SK-MEL-5 (cell line): ENCODE measurements around the gene CAV2. TPM values are rescaled to one million over a fixed set of nuclear protein-coding genes. Genes with fewer than 3 reads are reported as not detected.

Experiments
- DNase-seq: peaks from one replicate; pipeline ENCODE4 v3.0.0-alpha.2; 2016; ENCODE audit warnings: low read depth, low spot score
- in situ Hi-C: cut with HindIII; loops from 2 replicates; pipeline ENCODE4 v1.10.0; 2016; ENCODE audit warnings: low sequenced_read_pairs, high pct_unique_total_duplicates, low pct_unique_long_range_greater_than_20kb
- total RNA-seq: library from RNA; depleted of rRNA; stranded (reverse); fragments of >200 nt; shearing (Covaris generic); gene quantifications from 2 replicates; pipeline ENCODE4 v1.2.3, GENCODE V29; 2014; rRNA removed

The CAV2 gene
- total RNA-seq, 1 experiment from 2014 or later, result 31.9 TPM

DNA sequence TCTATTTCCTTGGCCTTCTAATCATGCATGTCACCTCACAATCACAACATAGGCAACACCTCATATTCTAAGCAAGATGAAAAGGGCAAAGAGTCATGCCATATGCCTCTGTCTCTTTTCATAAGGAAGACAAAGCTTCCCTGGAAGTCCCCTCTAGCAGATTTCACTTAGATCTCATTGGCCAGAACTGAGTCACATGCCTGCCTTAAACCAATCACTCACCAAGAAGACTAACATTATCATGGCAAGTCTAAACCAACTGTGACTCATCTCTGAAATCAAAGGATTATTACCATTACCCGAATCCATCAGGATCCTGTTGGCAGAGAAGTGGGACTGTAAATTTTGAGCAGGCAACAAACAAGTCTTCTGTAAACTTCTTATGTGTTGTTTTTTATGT is 53.1 kb downstream of the CAV2 start:
- DNase-seq, result no peak
- in situ Hi-C loops, result no loop called here

DNA sequence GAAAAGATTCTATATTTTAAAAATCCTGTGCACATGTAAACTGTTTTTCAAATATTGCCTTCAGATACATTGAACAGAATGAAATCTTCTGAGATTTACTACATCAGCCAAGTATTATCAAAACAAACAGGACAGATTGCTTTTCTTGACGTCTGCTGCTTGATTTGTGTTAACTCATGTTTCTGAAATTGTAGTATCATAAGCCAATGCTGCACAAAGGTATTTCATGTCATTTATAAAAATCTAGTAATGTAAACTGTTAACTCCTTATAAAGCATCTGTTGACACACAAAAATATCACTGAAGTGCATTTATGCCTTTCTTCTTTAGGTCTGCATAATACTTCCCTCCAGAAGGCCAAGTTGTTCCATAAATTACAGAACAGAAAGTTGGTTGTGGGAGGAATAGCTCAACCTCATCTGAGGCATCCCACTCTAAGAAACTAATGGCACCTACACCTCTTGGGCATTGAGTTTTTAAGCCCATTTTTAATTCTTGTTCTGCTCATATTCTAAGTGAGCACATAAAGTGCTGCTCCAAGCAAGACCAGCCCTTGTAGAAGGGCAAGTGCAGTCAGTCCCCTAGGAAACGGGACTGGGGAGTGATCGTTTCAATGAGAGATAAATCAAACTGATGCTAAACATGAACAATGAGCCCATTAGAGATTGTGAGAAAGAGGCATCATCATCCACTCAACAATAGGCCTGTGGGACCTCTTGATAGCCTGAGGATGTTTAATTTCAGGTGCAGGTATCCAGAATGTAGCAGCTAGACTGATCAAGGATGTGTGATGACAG is 53.8 kb downstream of the CAV2 start:
- in situ Hi-C loops, result no loop called here
- DNase-seq, result no peak

DNA sequence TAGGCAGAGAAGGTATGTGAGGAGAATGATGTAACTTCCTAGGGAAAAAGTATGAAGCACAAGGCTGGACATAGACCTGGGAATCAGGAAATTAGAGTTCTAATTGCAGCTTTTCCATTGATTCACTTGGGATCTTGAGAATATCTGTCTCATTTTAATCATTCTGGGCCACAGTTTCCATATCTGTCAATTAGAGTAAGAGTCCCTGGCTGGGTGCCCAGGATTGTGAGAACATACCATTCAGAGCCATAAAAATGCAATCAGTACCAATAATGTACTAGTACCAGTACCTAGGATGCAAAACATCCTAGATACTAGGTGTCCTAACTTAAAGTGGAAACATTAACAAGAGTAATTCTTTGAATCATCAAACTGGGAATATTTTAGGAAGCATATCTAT is 54.9 kb downstream of the CAV2 start:
- in situ Hi-C loops, result no loop called here
- no peak for DNase-seq

DNA sequence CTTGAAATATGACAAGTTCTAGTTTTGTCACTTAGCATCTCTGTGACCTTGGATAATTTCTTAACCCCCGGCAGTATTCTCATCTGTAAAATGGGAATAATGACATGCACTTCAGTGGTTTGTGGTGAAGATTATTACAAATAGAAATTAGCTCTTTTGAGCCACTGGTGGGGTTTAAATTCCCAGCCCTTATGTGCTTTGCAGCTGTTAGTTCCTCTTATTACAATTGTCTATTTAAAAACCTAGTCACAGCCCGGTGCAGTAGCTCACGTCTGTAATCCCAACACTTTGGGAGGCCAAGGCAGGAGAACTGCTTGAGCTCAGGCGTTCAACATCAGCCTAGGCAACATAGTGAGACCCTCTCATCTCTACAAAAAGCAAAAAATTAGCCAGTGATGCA is 55.4 kb downstream of the CAV2 start:
- in situ Hi-C loops, result no loop called here
- DNase-seq, result no peak

DNA sequence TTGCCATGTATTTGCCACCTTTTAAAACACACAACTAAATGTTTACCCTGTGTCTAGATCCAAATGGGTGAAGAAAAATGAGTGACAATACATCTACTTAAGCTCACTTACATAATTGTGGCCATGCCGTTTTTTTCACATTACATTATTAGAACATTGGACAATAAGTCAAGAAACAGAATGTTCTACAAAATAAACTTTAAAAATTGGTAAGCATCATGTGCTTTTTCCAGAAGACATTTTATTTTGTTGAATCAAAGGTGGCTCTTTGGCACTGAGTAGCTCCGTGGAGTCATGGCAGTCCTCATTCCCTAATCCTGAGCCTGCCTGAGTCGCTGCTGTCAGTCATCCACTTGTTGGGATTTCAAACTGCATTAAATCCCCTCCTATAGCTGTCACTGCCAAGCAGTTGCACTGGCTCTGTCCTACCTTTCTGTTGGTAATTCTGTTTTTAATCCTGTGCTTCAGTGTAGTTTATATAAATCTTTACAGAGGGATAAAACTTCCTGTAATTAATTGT is 57.6 kb downstream of the CAV2 start:
- DNase-seq, result no peak
- in situ Hi-C loops, result no loop called here

DNA sequence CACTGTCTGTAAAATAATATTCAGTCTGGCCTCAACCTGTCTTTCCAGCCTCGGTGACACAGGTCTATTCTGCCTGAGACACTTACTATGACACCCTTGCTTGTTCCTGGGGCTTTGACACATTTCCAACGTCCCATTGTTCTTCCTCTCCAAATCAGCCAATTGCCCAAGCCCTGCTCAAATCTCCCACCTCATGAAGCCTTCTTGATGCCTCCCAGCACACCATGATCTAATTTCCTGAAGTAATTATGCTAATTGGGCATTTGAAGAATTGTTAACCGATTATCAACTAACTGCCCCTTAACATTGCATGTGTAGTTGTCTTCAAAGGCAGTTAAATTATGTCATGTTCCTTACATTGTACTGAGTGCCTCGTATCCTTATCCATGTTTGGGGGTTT is 58.4 kb downstream of the CAV2 start:
- no peak for DNase-seq
- in situ Hi-C loops, result no loop called here

Other genes starting within 250 kb of the CAV2 start
- gene CAV1, start 25.3 kb downstream of the CAV2 start, total RNA-seq, result 18.2 and 18.5 TPM in 2 replicates
- 330 and 331 TPM in 2 replicates for gene MET, start 172.5 kb downstream of the CAV2 start, total RNA-seq